Aorta (tissue), 5 donors: ENCODE data around the gene FOLR1. TPM values are rescaled to one million over a fixed set of nuclear protein-coding genes. Genes with fewer than 3 reads are reported as not detected.
A peak's percentile ranks its signal among the peaks of the same experiment; 100 is the strongest.

Source experiments
- ATAC-seq: fragments of 200-7000 bp; cut with Tn5 transposase; one replicate; pipeline ENCODE4 v1.9.1; 2022; ENCODE audit warnings: moderate library complexity; ENCODE audit not compliant: low FRiP score
- DNase-seq, 2 donors: peaks; one replicate each; pipeline ENCODE4 v3.0.0-alpha.2; 2020
- H3K27ac ChIP-seq, 2 donors: one replicate each; pipeline ENCODE4 v1.5.1; 2013; ENCODE audit warnings: low read length in 2 of 2, mild to moderate bottlenecking in 2 of 2, moderate library complexity in 2 of 2, control low read depth in 1 of 2, inconsistent platforms in 1 of 2, low read depth in 1 of 2
- H3K27me3 ChIP-seq, 2 donors: one replicate each; pipeline ENCODE4 v1.6.1; 2013; ENCODE audit warnings: control low read depth in 1 of 2, low read length in 1 of 2, mild to moderate bottlenecking in 1 of 2, moderate library complexity in 1 of 2; ENCODE audit not compliant: insufficient read depth in 2 of 2, control insufficient read depth in 1 of 2
- H3K36me3 ChIP-seq, 2 donors: one replicate each; pipeline ENCODE4 v1.6.1; 2013; ENCODE audit warnings: control low read depth in 1 of 2, low read length in 1 of 2, mild to moderate bottlenecking in 1 of 2; ENCODE audit not compliant: insufficient read depth in 2 of 2, control insufficient read depth in 1 of 2
- H3K4me1 ChIP-seq, 2 donors: one replicate each; pipeline ENCODE4 v1.6.1; 2013; ENCODE audit warnings: low read length in 2 of 2, control low read depth in 1 of 2, mild to moderate bottlenecking in 1 of 2, moderate library complexity in 1 of 2; ENCODE audit not compliant: insufficient read depth in 2 of 2, control insufficient read depth in 1 of 2
- H3K4me3 ChIP-seq, 2 donors: one replicate each; pipeline ENCODE4 v1.5.1; 2013; ENCODE audit warnings: low read length in 2 of 2, control low read depth in 1 of 2, mild to moderate bottlenecking in 1 of 2
- H3K9me3 ChIP-seq: one replicate; pipeline ENCODE4 v1.6.1; 2013; ENCODE audit warnings: mild to moderate bottlenecking, low read length; ENCODE audit not compliant: control insufficient read depth
- WGBS, 2 donors: extraction: QIAGEN DNeasy Blood & Tissue Kit; methylation state at CpG; one replicate each; pipeline ENCODE4 v1.1.7; 2013; 5-methylcytosine and 5-hydroxymethylcytosine counted together
- intact Hi-C, 2 donors: fragments of 100-400 bp; cut with DNase I; formaldehyde crosslinking; loops; one replicate each; pipeline versions ENCODE4 v1.14.2 to v1.15.0; 2022
- polyA plus RNA-seq, 2 donors: library from polyadenylated mRNA; stranded (reverse); fragments of 200-250 nt; gene quantifications; one replicate each; pipeline ENCODE4 v1.2.3, GENCODE V29; 2013
- total RNA-seq, 2 donors: library from RNA; stranded (reverse); fragmentation: NEBNext Ultra II Directional; extraction: Animal tissue kit (Norgen Biotek cat#: 25700); gene quantifications; one replicate each; pipeline ENCODE4 v1.2.1, GENCODE V29; 2021
- donor health status: healthy with polysubstance abuse.
- donor health status: Bipolar disorder and iron deficiency.
- donor health status: DM: no; HTN: no; CAD: no.
- donor health status: DM: no; HTN: no; CAD: no.
- donor health status: DM: yes; HTN: yes; CAD: no.

FOLR1 gene
- total and polyA plus RNA-seq, 4 donors: not detected

DNA sequence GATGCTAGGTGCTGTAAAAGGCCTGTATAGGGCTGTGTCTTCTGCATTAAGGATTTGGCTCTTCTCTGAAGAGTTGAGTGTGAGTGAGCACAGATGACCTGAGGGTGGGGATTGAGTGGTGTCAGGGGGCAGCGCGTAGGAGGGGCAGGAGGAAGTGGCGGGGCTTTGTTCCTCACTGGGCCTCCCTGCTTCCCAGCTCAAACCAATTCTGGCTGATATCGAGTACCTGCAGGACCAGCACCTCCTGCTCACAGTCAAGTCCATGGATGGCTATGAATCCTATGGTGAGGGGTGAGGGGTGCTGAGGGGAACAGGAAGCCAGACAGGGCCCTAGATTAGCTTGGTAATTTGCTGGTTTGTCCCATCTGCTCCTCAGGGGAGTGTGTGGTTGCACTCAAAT, 43.0 kb downstream of the FOLR1 start:
- no peak overlapping the region for H3K4me3 ChIP-seq
- H3K27ac ChIP-seq: no peak overlapping the region
- DNase-seq (no peak), ATAC-seq (no peak)
- peaks cover 0 to 12% of the 10 kb centered on the region in 2 donors for H3K36me3 ChIP-seq
- no peaks in the 10 kb centered on the region for H3K4me1 ChIP-seq
- intact Hi-C loops: loop anchor here in 1 of 2 donors (10.0 kb wide), 1 partner anchor 120 kb away; the partner anchor contains the start of gene ANAPC15
- H3K27me3 ChIP-seq: no peaks in the 10 kb centered on the region
- 93% methylated on average over 4 of the region's 4 CpGs for WGBS, 2 donors
- H3K9me3 ChIP-seq: no peaks in the 10 kb centered on the region

DNA sequence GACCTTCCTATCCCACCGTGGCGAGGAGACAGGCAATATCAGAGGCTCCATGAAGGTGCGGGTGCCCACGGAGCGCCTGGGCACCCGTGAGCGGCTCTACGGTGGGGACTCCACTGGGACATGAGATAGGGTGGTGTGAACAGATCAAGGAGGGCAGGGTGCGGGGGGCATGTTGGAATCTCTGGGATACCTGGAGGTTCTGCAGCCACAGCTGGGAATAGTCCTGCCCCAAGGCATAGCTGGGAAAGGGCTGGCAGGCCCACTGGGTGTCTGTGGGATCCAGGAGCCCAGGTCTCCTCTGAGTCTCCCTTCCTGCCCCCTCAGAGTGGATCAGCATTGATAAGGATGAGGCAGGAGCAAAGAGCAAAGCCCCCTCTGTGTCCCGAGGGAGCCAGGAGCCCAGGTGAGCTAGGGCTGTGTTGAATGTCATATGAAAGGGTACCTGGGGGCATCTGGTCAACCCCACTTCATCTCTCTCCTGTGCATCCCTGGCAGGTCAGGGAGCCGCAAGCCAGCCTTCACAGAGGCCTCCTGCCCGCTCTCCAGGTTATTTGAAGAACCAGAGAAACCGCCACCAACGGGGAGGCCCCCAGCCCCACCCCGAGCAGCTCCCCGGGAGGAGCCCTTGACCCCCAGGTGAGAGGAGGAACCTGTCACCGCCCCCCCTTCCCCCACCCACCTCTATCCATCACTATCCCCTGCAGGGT, 43.6 kb downstream of the FOLR1 start:
- DNase-seq (no peak), ATAC-seq (no peak)
- no peak overlapping the region for H3K27ac ChIP-seq
- no peaks in the 10 kb centered on the region for H3K9me3 ChIP-seq
- no peaks in the 10 kb centered on the region for H3K27me3 ChIP-seq
- no peaks in the 10 kb centered on the region for H3K4me1 ChIP-seq
- H3K36me3 ChIP-seq: peaks cover 0 to 11% of the 10 kb centered on the region in 2 donors
- intact Hi-C loops: loop anchor here in 1 of 2 donors (10.0 kb wide), 1 partner anchor 121 kb away; the partner anchor contains the start of gene ANAPC15
- no peak overlapping the region for H3K4me3 ChIP-seq
- 89% methylated on average over 17 of the region's 17 CpGs for WGBS, 2 donors

DNA sequence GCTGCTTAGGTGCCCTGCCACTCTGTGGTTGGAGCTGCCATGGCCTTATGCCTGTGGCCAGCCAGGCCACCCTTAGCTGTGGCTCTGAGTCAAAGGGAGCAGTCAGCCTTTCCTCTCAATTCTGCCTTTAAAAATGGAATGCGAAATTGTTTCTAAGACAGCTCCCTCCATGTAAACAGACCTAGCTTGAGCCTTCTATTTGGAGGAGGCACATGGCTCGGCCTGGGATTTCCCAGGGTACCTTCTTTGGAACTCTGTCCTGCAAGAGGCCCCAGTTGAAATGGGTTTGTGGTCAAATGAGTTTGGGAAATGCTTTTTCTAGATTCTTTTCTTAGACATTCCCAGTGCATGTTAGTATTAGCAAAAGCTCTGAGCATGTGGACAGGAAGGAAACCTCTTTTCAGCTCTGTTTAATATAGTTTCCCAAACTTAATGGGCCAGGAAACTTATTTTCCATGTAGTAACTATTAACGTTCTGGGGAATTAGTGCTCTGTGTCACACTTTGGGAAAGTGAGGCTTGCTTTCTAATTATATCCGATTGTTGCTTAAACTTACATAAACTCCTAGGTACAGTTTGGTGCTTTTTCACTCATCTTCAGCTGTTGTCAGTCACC, 44.2 kb downstream of the FOLR1 start:
- Histone ChIP-seq H3K4me1 (no peaks in the 10 kb centered on the region), H3K27ac (no peak overlapping the region), H3K4me3 (no peak overlapping the region), H3K9me3 (no peaks in the 10 kb centered on the region), H3K36me3 (peaks cover 0 to 11% of the 10 kb centered on the region in 2 donors), H3K27me3 (peaks cover 0 to 3% of the 10 kb centered on the region in 2 donors)
- DNase-seq (no peak), ATAC-seq (no peak)
- intact Hi-C loops: loop anchor here in 1 of 2 donors (10.0 kb wide), 1 partner anchor 121 kb away; the partner anchor contains the start of gene ANAPC15
- 58 to 65% methylated on average over 4 of the region's 4 CpGs for WGBS, 2 donors

DNA sequence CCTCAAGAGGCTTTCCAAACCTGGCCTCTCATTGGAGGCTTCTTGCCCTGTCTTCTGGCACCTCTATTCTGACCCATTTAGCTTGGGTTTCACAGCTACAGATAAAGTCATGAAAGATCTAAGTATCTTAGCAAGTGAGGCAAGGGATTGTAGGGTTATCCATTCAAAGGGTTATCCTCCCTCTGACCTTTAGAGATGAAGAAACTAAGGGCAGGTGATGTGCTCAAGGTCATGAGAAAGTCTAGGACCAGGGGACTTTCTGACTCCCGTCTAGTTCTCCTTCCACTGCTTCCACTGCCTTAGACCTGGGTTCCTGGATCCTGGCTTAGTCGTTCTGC, 44.8 kb downstream of the FOLR1 start:
- Histone ChIP-seq H3K4me3 (no peak overlapping the region), H3K27me3 (peaks cover 0 to 3% of the 10 kb centered on the region in 2 donors), H3K27ac (no peak overlapping the region), H3K9me3 (no peaks in the 10 kb centered on the region), H3K4me1 (no peaks in the 10 kb centered on the region), H3K36me3 (peaks cover 0 to 8% of the 10 kb centered on the region in 2 donors)
- intact Hi-C loops: loop anchor here in 1 of 2 donors (10.0 kb wide), 1 partner anchor 122 kb away; the partner anchor contains the start of gene ANAPC15
- 65 to 72% methylated on average over 2 of the region's 2 CpGs for WGBS, 2 donors
- ATAC-seq: no peak
- no peak for DNase-seq

DNA sequence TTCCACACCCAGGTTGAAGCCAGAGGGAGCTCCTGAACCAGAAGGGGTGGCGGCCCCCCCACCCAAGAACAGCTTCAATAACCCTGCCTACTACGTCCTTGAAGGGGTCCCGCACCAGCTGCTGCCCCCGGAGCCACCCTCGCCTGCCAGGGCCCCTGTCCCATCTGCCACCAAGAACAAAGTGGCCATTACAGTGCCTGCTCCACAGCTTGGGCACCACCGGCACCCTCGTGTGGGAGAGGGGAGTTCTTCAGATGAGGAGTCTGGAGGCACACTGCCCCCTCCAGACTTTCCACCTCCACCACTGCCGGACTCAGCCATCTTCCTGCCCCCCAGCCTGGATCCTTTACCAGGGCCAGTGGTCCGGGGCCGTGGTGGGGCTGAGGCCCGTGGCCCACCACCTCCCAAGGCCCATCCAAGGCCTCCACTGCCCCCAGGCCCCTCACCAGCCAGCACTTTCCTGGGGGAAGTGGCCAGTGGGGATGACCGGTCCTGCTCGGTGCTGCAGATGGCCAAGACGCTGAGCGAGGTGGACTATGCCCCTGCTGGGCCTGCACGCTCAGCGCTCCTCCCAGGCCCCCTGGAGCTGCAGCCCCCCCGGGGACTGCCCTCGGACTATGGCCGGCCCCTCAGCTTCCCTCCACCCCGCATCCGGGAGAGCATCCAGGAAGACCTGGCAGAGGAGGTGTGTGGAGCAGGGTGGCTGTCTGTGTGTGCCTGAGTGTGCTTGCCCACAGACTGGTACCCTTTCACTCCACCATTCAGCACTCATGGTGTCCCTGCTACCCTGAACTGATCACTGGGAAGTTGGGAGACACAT, 45.4 kb downstream of the FOLR1 start:
- peaks cover 0 to 8% of the 10 kb centered on the region in 2 donors for H3K36me3 ChIP-seq

DNA sequence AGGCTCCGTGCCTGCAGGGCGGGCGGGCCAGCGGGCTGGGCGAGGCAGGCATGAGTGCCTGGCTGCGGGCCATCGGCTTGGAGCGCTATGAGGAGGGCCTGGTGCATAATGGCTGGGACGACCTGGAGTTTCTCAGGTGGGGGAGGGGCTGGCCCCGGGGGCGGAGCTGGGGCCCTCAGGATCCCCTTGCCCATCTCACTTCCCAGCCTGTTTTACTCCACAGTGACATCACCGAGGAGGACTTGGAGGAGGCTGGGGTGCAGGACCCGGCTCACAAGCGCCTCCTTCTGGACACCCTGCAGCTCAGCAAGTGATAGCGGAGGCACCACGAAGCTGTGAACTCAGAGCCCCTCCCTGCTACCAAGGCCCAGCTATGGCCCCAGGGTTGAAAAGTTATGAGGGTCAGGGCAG, 46.1 kb downstream of the FOLR1 start:
- no peak overlapping the region for H3K27ac ChIP-seq
- peaks cover 0 to 3% of the 10 kb centered on the region in 2 donors for H3K27me3 ChIP-seq
- no peaks in the 10 kb centered on the region for H3K4me1 ChIP-seq
- DNase-seq (peak in 1 of 2 donors; percentile 84), ATAC-seq (peak; percentile 44)
- H3K4me3 ChIP-seq: no peak overlapping the region
- intact Hi-C loops: loop anchor here in 1 of 2 donors (10.0 kb wide), 1 partner anchor 123 kb away; the partner anchor contains the start of gene ANAPC15
- WGBS, 2 donors: 21 to 24% methylated on average over 16 of the region's 16 CpGs
- H3K9me3 ChIP-seq: no peaks in the 10 kb centered on the region
- H3K36me3 ChIP-seq: peaks cover 0 to 4% of the 10 kb centered on the region in 2 donors

More for the DNA sequence above, 45.4 kb downstream of the FOLR1 start:
- Histone ChIP-seq H3K4me1 (no peaks in the 10 kb centered on the region), H3K27me3 (peaks cover 0 to 3% of the 10 kb centered on the region in 2 donors), H3K9me3 (no peaks in the 10 kb centered on the region), H3K4me3 (no peak overlapping the region), H3K27ac (no peak overlapping the region)
- DNase-seq (peak in 1 of 2 donors; percentile 73), ATAC-seq (no peak)
- 68 to 70% methylated on average over 20 to 22 of the region's 22 CpGs for WGBS, 2 donors
- intact Hi-C loops: loop anchor here in 1 of 2 donors (10.0 kb wide), 1 partner anchor 123 kb away; the partner anchor contains the start of gene ANAPC15

DNA sequence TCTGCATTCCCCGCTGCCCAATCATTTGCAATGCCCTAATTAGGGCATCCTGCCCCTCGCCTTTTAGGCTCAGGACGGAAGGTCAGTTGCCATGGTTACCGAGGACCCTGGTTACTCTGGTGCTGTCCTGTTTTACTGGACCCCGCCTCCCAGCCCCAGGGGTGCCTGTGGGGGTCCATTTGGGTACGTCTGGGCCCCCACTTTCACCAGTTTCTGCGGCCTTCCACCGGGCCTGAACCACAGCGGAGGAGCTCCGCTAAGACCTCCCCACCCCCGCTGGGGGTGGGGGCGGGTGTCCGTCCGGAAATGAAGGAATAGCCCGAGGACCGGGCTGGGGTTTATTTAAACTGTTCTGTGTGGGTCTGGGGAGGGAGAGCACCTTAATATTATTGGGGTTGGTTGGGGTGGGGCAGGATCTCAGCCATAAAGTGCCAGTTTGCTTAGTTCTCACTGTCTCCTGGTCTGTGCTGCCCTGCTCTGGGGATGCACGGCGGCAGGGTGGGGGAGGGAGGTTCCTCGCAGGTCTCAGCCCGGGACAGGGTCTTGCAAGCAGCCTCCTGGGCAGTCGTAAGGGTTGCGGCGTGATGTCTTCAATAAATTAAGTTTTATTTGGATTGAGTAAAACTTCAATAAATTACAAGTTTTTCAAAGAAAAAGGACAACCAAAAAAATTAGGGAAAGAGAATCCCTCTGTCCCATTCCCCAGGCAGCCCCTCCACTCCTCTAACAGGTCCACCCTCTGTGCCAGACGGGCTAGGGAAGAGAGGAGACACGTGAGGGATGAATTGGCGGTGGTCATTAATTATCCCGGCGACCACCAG, 46.8 kb downstream of the FOLR1 start:
- ATAC-seq (no peak), DNase-seq (no peak)
- H3K4me1 ChIP-seq: no peaks in the 10 kb centered on the region

More for the DNA sequence above, 46.8 kb downstream of the FOLR1 start:
- Histone ChIP-seq H3K27me3 (peaks cover 0 to 3% of the 10 kb centered on the region in 2 donors), H3K9me3 (no peaks in the 10 kb centered on the region), H3K27ac (no peak overlapping the region), H3K36me3 (peaks cover 0 to 3% of the 10 kb centered on the region in 2 donors), H3K4me3 (no peak overlapping the region)
- intact Hi-C loops: loop anchor here in 1 of 2 donors (10.0 kb wide), 1 partner anchor 124 kb away; the partner anchor contains the start of gene ANAPC15
- WGBS, 2 donors: 71 to 74% methylated on average over 28 of the region's 28 CpGs
